ENCODE results near the gene IFRD2.

IFRD2 gene

DNA sequence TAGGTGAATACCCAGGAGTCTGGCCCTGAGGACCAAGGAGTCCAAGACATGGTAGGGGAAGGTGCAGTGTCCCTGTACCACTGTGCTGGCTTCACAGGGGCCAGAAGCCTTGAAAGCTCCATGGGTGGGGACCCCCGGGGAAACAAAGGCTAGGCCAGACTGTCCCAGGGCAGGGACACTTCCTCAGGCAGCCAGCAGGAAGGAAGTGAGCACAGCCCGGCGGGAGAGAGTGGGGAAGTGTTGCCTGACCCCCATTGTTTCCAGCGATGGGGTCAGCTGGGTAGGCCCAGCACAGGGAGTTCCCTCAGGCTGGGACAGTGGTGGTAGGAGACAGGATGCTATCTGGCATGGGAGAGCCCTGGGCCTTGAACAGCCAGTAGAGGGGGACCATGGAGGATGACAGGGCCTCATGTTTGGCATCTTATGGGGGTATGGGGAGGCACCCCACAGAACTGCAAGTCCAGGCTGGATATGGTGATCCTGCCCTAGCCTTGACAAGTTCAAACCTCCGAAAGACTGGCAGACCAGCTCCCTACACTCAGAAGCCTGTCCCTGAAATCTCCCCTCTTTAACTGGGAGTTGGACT lies 31.5 kb upstream of the IFRD2 start:
- no peak for TF ChIP-seq CTCF (IDR thresholded peaks at IDR 0.05; ENCODE audit: insufficient read depth, low read depth, low read length, missing control alignments)
- H3K4me3 ChIP-seq (ENCODE audit: low read depth, low read length) = no peak overlapping the region
- DNase-seq (ENCODE audit: low read depth) = no peak

DNA sequence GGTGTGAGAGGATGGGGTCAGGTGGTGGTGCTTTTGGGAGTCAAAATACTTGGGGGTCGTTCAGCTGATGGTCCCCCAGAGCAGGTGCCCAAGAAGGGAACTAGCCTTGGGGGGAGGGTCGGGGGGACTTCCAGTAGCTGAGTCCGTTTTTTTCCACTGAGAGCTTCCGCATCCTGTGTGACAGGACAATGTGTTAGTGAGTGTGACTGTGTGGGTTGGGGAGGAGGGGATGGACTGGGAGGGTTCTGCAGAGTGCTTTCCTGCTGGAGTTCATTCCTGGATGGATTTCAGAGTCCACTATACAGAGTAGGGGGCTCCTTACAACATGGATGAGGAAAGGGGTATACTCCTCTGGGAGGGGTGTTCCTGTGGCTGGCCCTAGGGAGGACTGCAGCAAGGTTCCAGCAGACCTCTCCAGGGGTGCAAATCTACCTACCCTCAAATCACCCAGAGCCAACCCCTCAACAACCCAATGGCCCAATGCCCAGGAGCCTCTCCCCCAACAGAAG lies 30.9 kb upstream of the IFRD2 start:
- H3K4me3 ChIP-seq (ENCODE audit: low read depth, low read length) = no peak overlapping the region
- TF ChIP-seq CTCF (IDR thresholded peaks at IDR 0.05; ENCODE audit: insufficient read depth, low read depth, low read length, missing control alignments) = no peak
- DNase-seq (ENCODE audit: low read depth) = no peak

GRCh38 chr3:50322386-50323091 lies 30.3 kb upstream of the IFRD2 start, which contains the start of gene HYAL2:
TSS of gene HYAL2 (minus strand) at chr3:50322745. CDS start at chr3:50320489, 2,256 bp downstream.
- no peak for DNase-seq (ENCODE audit: low read depth)
- no peak for TF ChIP-seq CTCF (IDR thresholded peaks at IDR 0.05; ENCODE audit: insufficient read depth, low read depth, low read length, missing control alignments)
- peak within 1 kb of the TSS; percentile 81 for H3K4me3 ChIP-seq (ENCODE audit: low read depth, low read length)

- TF ChIP-seq CTCF (IDR thresholded peaks at IDR 0.05; ENCODE audit: insufficient read depth, low read depth, low read length, missing control alignments) = no peak
- H3K4me3 ChIP-seq (ENCODE audit: low read depth, low read length) = peak overlapping the region; percentile 81
- no peak for DNase-seq (ENCODE audit: low read depth)
These were observed 29.8 kb upstream of the IFRD2 start for GRCh38 chr3:50322115-50322385.

DNA sequence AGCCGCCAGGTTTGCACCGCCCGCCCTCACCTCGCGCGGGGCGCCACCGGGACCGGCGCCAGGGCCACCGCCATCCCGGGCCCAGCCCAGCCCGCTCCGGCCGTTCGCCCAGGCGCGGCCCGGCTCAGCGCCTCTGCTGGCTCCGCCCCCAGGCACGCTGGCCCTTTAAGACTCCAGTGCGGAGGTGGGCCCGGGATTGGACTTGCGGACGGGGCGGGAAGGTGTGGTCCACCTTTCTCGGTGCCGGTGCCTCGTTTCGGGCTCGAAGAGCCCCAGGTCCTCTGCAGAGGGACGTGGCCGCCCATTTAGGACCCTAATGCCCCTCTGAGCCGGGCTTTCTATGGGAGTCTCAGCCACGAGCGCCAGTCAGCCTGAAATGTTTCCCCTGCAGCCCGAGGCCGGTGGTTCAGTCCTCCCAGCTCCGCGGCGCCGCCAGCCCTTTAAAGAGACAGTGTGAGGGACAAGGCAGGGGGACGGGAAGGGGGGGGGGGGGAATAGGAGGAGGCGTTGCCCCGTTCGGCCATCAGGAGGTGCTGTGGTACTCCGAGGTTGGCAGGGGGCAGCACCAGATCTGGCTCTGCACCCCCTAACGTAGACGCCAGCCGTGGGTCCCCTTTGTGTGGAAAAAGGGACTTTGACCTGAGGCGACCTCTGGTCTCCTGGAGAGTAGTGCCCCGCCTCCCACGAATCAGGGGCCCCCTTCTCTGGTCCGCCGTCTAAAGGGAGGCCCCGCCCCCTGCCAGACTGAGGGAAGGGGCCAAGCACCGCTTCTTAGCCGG lies 29.3 kb upstream of the IFRD2 start:
- TF ChIP-seq CTCF (IDR thresholded peaks at IDR 0.05; ENCODE audit: insufficient read depth, low read depth, low read length, missing control alignments) = peak; percentile 56
- peak; percentile 91 for DNase-seq (ENCODE audit: low read depth)

DNA sequence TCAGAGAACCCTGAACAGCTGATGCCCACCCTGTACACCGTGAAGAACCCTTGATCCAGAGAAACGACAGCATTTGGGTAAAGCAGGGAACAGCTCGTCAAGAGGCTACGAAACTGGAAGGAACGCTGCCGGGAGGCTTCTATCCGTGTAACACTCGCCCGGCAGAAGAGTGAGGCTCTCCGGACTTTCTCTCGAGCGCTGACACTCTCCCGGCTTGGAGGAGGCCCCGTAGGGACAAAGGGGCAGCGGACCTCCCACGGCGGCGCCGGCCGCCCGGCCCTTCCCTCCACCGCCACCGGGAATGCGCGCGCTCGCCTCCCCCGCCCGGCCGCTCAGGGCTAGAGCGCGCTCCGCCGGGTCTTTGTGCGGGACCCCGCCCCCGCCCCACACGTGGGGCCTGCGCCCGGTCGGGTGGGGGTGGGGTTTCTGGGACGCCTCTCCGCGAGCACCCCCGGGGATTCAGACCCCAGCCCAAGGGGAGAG lies 28.7 kb upstream of the IFRD2 start:
- peak; percentile 71 for DNase-seq (ENCODE audit: low read depth)
- TF ChIP-seq CTCF (IDR thresholded peaks at IDR 0.05; ENCODE audit: insufficient read depth, low read depth, low read length, missing control alignments) = no peak
- peak overlapping the region; percentile 81 for H3K4me3 ChIP-seq (ENCODE audit: low read depth, low read length)

More for the DNA sequence above, 29.3 kb upstream of the IFRD2 start:
- H3K4me3 ChIP-seq (ENCODE audit: low read depth, low read length) = peak overlapping the region; percentile 81
